ENCODE measurements around the gene MRPL16.
"Not testable (repeated sequence)": the region's sequence is repeated elsewhere in the genome, so short reads cannot be mapped to it uniquely, and the experiment has no call there.

The MRPL16 gene

GRCh38 chr11:59810189-59810910 lies at the start of gene MRPL16:
TSS of gene MRPL16 (minus strand) at chr11:59810778. CDS start at chr11:59810658, 120 bp downstream.
- H3K27me3 Mint-ChIP-seq, result no peaks in the 10 kb centered on the region
- H3K9me3 Mint-ChIP-seq, result no peaks in the 10 kb centered on the region
- peak within 1 kb of the TSS; percentile 95 for H3K4me3 Mint-ChIP-seq
- H3K27ac Mint-ChIP-seq, result peak within 1 kb of the TSS; percentile 94
- peaks cover 25% of the 10 kb centered on the region for H3K4me1 Mint-ChIP-seq (ENCODE audit: low read depth)
- peak; percentile 96 for DNase-seq
- peaks cover 44% of the 10 kb centered on the region for H3K36me3 Mint-ChIP-seq (ENCODE audit: low read depth)

- H3K9me3 Mint-ChIP-seq, result no peaks in the 10 kb centered on the region
- no peak for DNase-seq
- H3K4me1 Mint-ChIP-seq (ENCODE audit: low read depth), result peaks cover 29% of the 10 kb centered on the region
- H3K4me3 Mint-ChIP-seq, result no peak overlapping the region
- no peaks in the 10 kb centered on the region for H3K36me3 Mint-ChIP-seq (ENCODE audit: low read depth)
- peaks cover 13% of the 10 kb centered on the region for H3K27me3 Mint-ChIP-seq
- H3K27ac Mint-ChIP-seq, result no peak overlapping the region
Observed at GRCh38 chr11:59859673-59860072, 49.1 kb upstream of the MRPL16 start.

DNA sequence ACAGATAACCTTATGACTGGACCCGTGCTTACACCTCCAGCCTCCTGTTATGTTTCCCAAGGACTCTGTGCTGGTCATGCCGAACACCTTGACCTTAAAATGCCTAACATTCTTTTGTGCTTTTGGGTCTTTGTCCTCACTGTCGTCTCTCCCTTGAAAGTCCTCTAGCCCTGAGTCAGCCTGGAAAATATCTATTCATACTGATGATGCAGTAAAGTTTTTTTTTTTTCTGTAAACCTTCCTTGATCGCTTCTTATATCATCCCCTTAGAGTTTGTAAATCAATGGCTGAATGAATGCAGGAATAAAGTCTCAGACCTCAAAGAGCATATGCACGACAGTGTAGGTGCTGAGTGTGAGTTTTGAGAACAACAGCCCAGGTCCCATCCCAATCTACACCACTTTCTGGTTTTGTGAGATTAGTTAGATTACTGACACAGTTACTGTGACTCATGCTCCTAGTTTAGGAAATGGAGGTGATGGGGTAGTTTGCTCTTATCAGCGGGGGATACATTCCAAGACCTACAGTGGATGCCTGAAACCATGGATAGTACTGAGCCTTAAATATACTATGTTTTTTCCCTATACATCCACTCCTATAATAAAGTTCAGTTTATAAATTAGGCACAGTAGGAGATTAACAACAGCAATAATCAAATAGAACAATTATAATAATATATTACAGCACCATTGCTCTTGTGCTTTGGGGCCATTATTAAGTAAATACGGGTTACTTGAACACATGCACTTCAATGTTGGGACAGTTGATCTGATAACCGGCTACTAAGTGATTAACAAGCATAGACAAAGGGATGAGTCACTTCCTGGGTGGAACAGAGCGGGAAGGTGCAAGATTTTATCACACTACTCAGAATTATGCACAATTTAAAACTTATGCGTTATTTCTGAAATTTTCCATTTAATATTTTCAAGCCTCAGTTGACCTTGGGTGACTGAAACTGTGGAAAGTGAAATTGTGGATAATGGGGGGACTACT lies 47.2 kb upstream of the MRPL16 start:
- Mint-ChIP-seq H3K4me1 (ENCODE audit: low read depth) (peaks cover 26% of the 10 kb centered on the region), H3K4me3 (peak overlapping the region; percentile 1), H3K9me3 (no peaks in the 10 kb centered on the region), H3K36me3 (ENCODE audit: low read depth) (no peaks in the 10 kb centered on the region), H3K27me3 (peaks cover 10% of the 10 kb centered on the region), H3K27ac (peak overlapping the region; percentile 82)
- DNase-seq, result no peak

DNA sequence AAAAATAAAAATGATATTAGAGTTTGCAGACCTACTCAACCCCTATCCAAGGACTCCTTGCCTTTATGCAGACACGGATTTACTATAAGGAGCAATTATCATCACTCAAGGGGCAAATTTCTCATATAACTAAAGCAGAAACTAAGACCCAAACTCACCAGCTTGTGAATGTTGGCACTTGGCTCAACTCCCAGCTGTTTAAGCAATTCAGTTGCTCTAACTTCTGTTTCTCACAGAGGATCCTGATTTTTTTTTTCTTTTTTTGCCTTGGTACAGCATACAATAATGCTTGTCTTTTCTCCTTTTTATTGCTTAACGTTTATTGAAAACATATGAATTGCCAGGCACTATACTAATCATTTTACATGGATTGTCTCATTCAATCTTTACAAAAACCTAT lies 44.3 kb upstream of the MRPL16 start:
- Mint-ChIP-seq H3K27ac (no peak overlapping the region), H3K4me3 (no peak overlapping the region)

GRCh38 chr11:59851416-59851815 lies 40.8 kb upstream of the MRPL16 start:
- H3K4me1 Mint-ChIP-seq (ENCODE audit: low read depth); H3K9me3 Mint-ChIP-seq; H3K4me3 Mint-ChIP-seq; H3K36me3 Mint-ChIP-seq (ENCODE audit: low read depth); DNase-seq; H3K27ac Mint-ChIP-seq; H3K27me3 Mint-ChIP-seq: not testable (repeated sequence)

More for the DNA sequence above, 44.3 kb upstream of the MRPL16 start:
- DNase-seq, result no peak
- Mint-ChIP-seq H3K27me3 (peaks cover 9% of the 10 kb centered on the region), H3K4me1 (ENCODE audit: low read depth) (peaks cover 26% of the 10 kb centered on the region), H3K36me3 (ENCODE audit: low read depth) (no peaks in the 10 kb centered on the region), H3K9me3 (no peaks in the 10 kb centered on the region)

GRCh38 chr11:59849551-59849950 lies 39.0 kb upstream of the MRPL16 start:
- H3K4me3 Mint-ChIP-seq; H3K36me3 Mint-ChIP-seq (ENCODE audit: low read depth); H3K27ac Mint-ChIP-seq: not testable (repeated sequence)

GRCh38 chr11:59849129-59849528 lies 38.6 kb upstream of the MRPL16 start:
- H3K36me3 Mint-ChIP-seq (ENCODE audit: low read depth), result no peaks in the 10 kb centered on the region
- no peaks in the 10 kb centered on the region for H3K27me3 Mint-ChIP-seq
- H3K4me3 Mint-ChIP-seq, result no peak overlapping the region
- H3K4me1 Mint-ChIP-seq (ENCODE audit: low read depth), result no peaks in the 10 kb centered on the region
- DNase-seq, result no peak
- no peaks in the 10 kb centered on the region for H3K9me3 Mint-ChIP-seq
- no peak overlapping the region for H3K27ac Mint-ChIP-seq

More at GRCh38 chr11:59849551-59849950, 39.0 kb upstream of the MRPL16 start:
- H3K27me3 Mint-ChIP-seq; DNase-seq; H3K9me3 Mint-ChIP-seq; H3K4me1 Mint-ChIP-seq (ENCODE audit: low read depth): not testable (repeated sequence)

DNA sequence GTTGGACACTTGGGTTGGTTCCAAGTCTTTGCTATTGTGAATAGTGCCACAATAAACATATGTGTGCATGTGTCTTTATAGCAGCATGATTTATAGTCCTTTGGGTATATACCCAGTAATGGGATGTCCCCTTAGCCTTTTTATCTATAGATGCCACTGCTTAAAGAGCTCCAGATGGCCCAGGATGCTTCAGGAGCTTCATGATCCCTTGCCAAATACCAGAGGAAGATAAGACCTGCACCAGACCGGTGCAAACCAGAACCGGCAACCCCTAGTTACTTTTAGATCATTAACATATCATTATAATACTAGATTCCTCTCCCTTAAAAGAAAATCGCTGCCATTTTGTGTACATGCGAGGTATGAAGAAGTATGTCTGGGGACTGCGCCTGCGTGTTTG lies 37.9 kb upstream of the MRPL16 start:
- not testable (repeated sequence) for DNase-seq; H3K9me3 Mint-ChIP-seq; H3K4me1 Mint-ChIP-seq (ENCODE audit: low read depth); H3K36me3 Mint-ChIP-seq (ENCODE audit: low read depth); H3K4me3 Mint-ChIP-seq; H3K27me3 Mint-ChIP-seq; H3K27ac Mint-ChIP-seq

DNA sequence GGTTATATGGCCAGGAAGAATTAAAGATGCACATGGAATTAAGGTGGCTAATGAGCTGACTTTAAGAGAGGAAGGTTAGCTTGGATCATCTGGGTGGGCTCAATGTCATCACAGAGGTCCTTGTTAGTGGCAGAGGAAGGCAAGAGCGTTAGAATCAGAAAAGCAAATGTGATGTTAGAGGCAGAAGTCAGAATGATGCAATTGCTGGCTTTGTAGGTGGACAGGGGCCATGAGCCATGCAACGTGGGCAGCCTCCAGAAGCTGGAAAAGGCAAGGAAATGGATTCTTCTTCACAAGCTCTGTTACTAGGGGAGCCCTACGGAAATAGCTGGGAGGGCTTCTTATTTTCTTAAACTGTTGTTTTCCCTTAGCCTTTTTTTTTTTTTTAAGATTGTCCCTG lies 37.0 kb upstream of the MRPL16 start:
- peaks cover 4% of the 10 kb centered on the region for H3K27me3 Mint-ChIP-seq
- DNase-seq, result no peak
- no peaks in the 10 kb centered on the region for H3K9me3 Mint-ChIP-seq
- no peaks in the 10 kb centered on the region for H3K36me3 Mint-ChIP-seq (ENCODE audit: low read depth)
- no peaks in the 10 kb centered on the region for H3K4me1 Mint-ChIP-seq (ENCODE audit: low read depth)
- no peak overlapping the region for H3K4me3 Mint-ChIP-seq
- no peak overlapping the region for H3K27ac Mint-ChIP-seq

DNA sequence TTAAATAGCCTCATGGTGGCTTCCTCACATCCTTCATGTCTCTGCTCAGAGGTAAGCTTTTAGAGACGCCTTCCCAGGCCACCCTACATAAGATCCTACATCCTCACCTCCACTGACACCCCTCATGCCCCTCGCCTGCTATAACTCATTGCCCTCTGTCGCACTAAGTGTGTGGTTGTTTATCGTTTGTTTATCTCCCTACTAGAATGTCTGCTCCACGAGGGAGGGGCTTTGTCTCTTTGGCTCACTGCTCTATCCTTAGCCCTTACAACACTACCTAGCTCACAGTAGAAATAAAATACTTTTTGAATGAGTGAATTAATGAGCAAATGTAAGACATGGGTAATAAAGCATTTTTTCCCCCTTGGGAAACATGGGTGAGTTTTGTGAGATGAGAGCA lies 36.0 kb upstream of the MRPL16 start:
- no peaks in the 10 kb centered on the region for H3K9me3 Mint-ChIP-seq
- H3K36me3 Mint-ChIP-seq (ENCODE audit: low read depth), result no peaks in the 10 kb centered on the region
- H3K4me1 Mint-ChIP-seq (ENCODE audit: low read depth), result no peaks in the 10 kb centered on the region
- peaks cover 4% of the 10 kb centered on the region for H3K27me3 Mint-ChIP-seq
- H3K4me3 Mint-ChIP-seq, result no peak overlapping the region
- no peak for DNase-seq
- no peak overlapping the region for H3K27ac Mint-ChIP-seq

GRCh38 chr11:59845399-59845798 lies 34.8 kb upstream of the MRPL16 start, which contains the start of gene CBLIF:
TSS of gene CBLIF (minus strand) at chr11:59845499. CDS start at chr11:59845453, 46 bp downstream.
- Mint-ChIP-seq H3K4me1 (ENCODE audit: low read depth) (no peaks in the 10 kb centered on the region), H3K36me3 (ENCODE audit: low read depth) (no peaks in the 10 kb centered on the region), H3K27me3 (peaks cover 4% of the 10 kb centered on the region), H3K27ac (no peak within 1 kb of the TSS), H3K9me3 (no peaks in the 10 kb centered on the region), H3K4me3 (no peak within 1 kb of the TSS)
- no peak for DNase-seq

GRCh38 chr11:59842316-59842715 lies 31.7 kb upstream of the MRPL16 start:
- Mint-ChIP-seq H3K27me3 (peaks cover 7% of the 10 kb centered on the region), H3K9me3 (no peaks in the 10 kb centered on the region), H3K36me3 (ENCODE audit: low read depth) (no peaks in the 10 kb centered on the region), H3K4me1 (ENCODE audit: low read depth) (no peaks in the 10 kb centered on the region), H3K4me3 (no peak overlapping the region), H3K27ac (no peak overlapping the region)
- no peak for DNase-seq

DNA sequence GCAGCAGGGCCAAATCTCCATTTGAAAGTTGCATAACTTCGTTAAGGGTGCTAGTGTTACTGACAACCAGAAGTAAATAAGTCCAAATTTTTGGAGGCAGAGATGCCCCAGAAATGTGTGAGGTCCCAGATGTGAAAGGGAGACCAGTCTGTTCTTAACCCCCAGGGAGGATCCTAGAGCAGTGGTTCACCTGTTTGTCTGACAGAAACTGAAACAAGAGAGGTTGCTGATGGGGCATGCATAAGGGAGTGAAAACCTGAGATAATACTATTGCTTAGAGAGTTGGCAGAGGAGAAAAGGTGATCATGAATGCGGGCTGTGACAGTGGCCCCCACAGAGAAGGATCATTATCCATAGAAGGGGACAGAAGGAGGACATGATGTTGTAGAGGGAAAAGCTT lies 30.9 kb upstream of the MRPL16 start:
- H3K9me3 Mint-ChIP-seq, result no peaks in the 10 kb centered on the region

GRCh38 chr11:59839615-59840014 lies 29.0 kb upstream of the MRPL16 start:
- no peaks in the 10 kb centered on the region for H3K36me3 Mint-ChIP-seq (ENCODE audit: low read depth)
- H3K4me1 Mint-ChIP-seq (ENCODE audit: low read depth), result no peaks in the 10 kb centered on the region
- peaks cover 7% of the 10 kb centered on the region for H3K27me3 Mint-ChIP-seq
- H3K4me3 Mint-ChIP-seq, result no peak overlapping the region
- no peak for DNase-seq
- no peak overlapping the region for H3K27ac Mint-ChIP-seq
- no peaks in the 10 kb centered on the region for H3K9me3 Mint-ChIP-seq

More for the DNA sequence above, 30.9 kb upstream of the MRPL16 start:
- Mint-ChIP-seq H3K27ac (no peak overlapping the region), H3K4me3 (no peak overlapping the region), H3K4me1 (ENCODE audit: low read depth) (no peaks in the 10 kb centered on the region), H3K27me3 (peaks cover 7% of the 10 kb centered on the region), H3K36me3 (ENCODE audit: low read depth) (no peaks in the 10 kb centered on the region)
- no peak for DNase-seq

DNA sequence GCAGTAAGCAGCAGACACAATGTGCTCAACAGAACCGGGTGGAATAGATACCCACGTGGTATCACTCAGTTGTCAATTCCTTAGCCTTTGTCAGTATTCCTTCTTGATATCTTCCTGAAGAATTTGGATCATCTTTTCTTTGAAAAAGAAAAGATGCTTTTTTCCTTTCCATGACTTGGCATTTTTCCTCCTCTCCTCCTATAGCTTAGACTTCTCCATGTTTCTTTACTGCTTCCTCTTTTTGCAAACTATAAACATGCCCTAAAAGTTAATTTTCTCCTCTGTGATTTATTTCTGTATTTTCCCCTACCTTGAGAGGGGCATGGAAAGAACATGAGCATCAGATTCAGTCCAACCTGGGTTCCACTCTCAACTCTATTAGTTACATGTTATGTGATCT lies 23.0 kb upstream of the MRPL16 start:
- Mint-ChIP-seq H3K9me3 (no peaks in the 10 kb centered on the region), H3K36me3 (ENCODE audit: low read depth) (no peaks in the 10 kb centered on the region), H3K27me3 (peaks cover 3% of the 10 kb centered on the region), H3K4me1 (ENCODE audit: low read depth) (peaks cover 2% of the 10 kb centered on the region), H3K27ac (no peak overlapping the region), H3K4me3 (no peak overlapping the region)
- DNase-seq, result no peak
